Measurements from ENCODE around the gene SLMAP. TPM values are rescaled to one million over a fixed set of nuclear protein-coding genes. Genes with fewer than 3 reads are reported as not detected.

SLMAP gene
- total RNA-seq, 1 donor from 2014 or later, result 71.4 TPM

- Histone ChIP-seq H3K4me2 (ENCODE audit: low read length) (peak overlapping the region; percentile 32), H3K4me1 (ENCODE audit: insufficient read depth, low read length) (peaks cover 6% of the 10 kb centered on the region), H3K9me3 (ENCODE audit: insufficient read depth, low read depth, low read length) (no peaks in the 10 kb centered on the region), H3K27ac (ENCODE audit: low read depth, low read length) (no peak overlapping the region), H3K36me3 (ENCODE audit: insufficient read depth, low read length) (no peaks in the 10 kb centered on the region), H3K79me2 (ENCODE audit: insufficient read depth, low read length) (peaks cover 81% of the 10 kb centered on the region), H3K27me3 (ENCODE audit: insufficient read depth, low read length) (no peaks in the 10 kb centered on the region), H2AFZ (ENCODE audit: low read depth, low read length) (no peak overlapping the region), H4K20me1 (ENCODE audit: insufficient read depth, low read length) (peaks cover 55% of the 10 kb centered on the region), H3K4me3 (ENCODE audit: insufficient read depth, low read depth, low read length) (no peak overlapping the region), H3K9ac (ENCODE audit: low read length) (peak overlapping the region; percentile 13)
- peak; percentile 26 for DNase-seq (ENCODE audit: low read depth)
- no peak for TF ChIP-seq EZH2 (IDR thresholded peaks at IDR 0.05; ENCODE audit: insufficient read depth, low read length)
- TF ChIP-seq CTCF (IDR thresholded peaks at IDR 0.05; ENCODE audit: insufficient read depth, low read depth, low read length), result no peak
- Mint-ChIP-seq H3K36me3 (ENCODE audit: low read depth, unreplicated experiment) (no peaks in the 10 kb centered on the region), H3K4me1 (ENCODE audit: low read depth, unreplicated experiment) (peaks cover 20% of the 10 kb centered on the region), H3K9me3 (ENCODE audit: unreplicated experiment) (no peaks in the 10 kb centered on the region), H3K27ac (ENCODE audit: unreplicated experiment) (peak overlapping the region; percentile 75), H3K27me3 (ENCODE audit: low read depth, unreplicated experiment) (no peaks in the 10 kb centered on the region), H3K4me3 (ENCODE audit: unreplicated experiment) (no peak overlapping the region)
- no peak for FAIRE-seq
Observed at GRCh38 chr3:57793737-57794187, 37.7 kb downstream of the SLMAP start.

GRCh38 chr3:57794501-57794900 lies 38.4 kb downstream of the SLMAP start:
- no peaks in the 10 kb centered on the region for H3K36me3 Mint-ChIP-seq (ENCODE audit: low read depth, unreplicated experiment)
- no peak overlapping the region for H3K4me3 ChIP-seq (ENCODE audit: insufficient read depth, low read depth, low read length)
- H3K27ac ChIP-seq (ENCODE audit: low read depth, low read length), result no peak overlapping the region
- no peak for FAIRE-seq
- no peaks in the 10 kb centered on the region for H3K27me3 ChIP-seq (ENCODE audit: insufficient read depth, low read length)
- H3K9me3 ChIP-seq (ENCODE audit: insufficient read depth, low read depth, low read length), result no peaks in the 10 kb centered on the region
- peaks cover 52% of the 10 kb centered on the region for H4K20me1 ChIP-seq (ENCODE audit: insufficient read depth, low read length)
- no peak overlapping the region for H3K9ac ChIP-seq (ENCODE audit: low read length)
- no peaks in the 10 kb centered on the region for H3K9me3 Mint-ChIP-seq (ENCODE audit: unreplicated experiment)
- peaks cover 81% of the 10 kb centered on the region for H3K79me2 ChIP-seq (ENCODE audit: insufficient read depth, low read length)
- no peak overlapping the region for H2AFZ ChIP-seq (ENCODE audit: low read depth, low read length)
- no peaks in the 10 kb centered on the region for H3K36me3 ChIP-seq (ENCODE audit: insufficient read depth, low read length)
- H3K27ac Mint-ChIP-seq (ENCODE audit: unreplicated experiment), result no peak overlapping the region
- H3K4me2 ChIP-seq (ENCODE audit: low read length), result peak overlapping the region; percentile 32
- TF ChIP-seq CTCF (IDR thresholded peaks at IDR 0.05; ENCODE audit: insufficient read depth, low read depth, low read length) (no peak), EZH2 (IDR thresholded peaks at IDR 0.05; ENCODE audit: insufficient read depth, low read length) (no peak)
- peaks cover 23% of the 10 kb centered on the region for H3K4me1 Mint-ChIP-seq (ENCODE audit: low read depth, unreplicated experiment)
- no peak overlapping the region for H3K4me3 Mint-ChIP-seq (ENCODE audit: unreplicated experiment)
- no peak for DNase-seq (ENCODE audit: low read depth)
- no peaks in the 10 kb centered on the region for H3K27me3 Mint-ChIP-seq (ENCODE audit: low read depth, unreplicated experiment)
- peaks cover 6% of the 10 kb centered on the region for H3K4me1 ChIP-seq (ENCODE audit: insufficient read depth, low read length)

GRCh38 chr3:57794951-57795350 lies 38.8 kb downstream of the SLMAP start:
- no peak for FAIRE-seq
- TF ChIP-seq EZH2 (IDR thresholded peaks at IDR 0.05; ENCODE audit: insufficient read depth, low read length) (no peak), CTCF (IDR thresholded peaks at IDR 0.05; ENCODE audit: insufficient read depth, low read depth, low read length) (no peak)
- Mint-ChIP-seq H3K36me3 (ENCODE audit: low read depth, unreplicated experiment) (no peaks in the 10 kb centered on the region), H3K4me1 (ENCODE audit: low read depth, unreplicated experiment) (peaks cover 23% of the 10 kb centered on the region), H3K27me3 (ENCODE audit: low read depth, unreplicated experiment) (no peaks in the 10 kb centered on the region), H3K27ac (ENCODE audit: unreplicated experiment) (no peak overlapping the region), H3K9me3 (ENCODE audit: unreplicated experiment) (no peaks in the 10 kb centered on the region), H3K4me3 (ENCODE audit: unreplicated experiment) (no peak overlapping the region)
- DNase-seq (ENCODE audit: low read depth), result no peak
- no peaks in the 10 kb centered on the region for H3K27me3 ChIP-seq (ENCODE audit: insufficient read depth, low read length)
- H3K4me2 ChIP-seq (ENCODE audit: low read length), result no peak overlapping the region
- H3K4me1 ChIP-seq (ENCODE audit: insufficient read depth, low read length), result peaks cover 6% of the 10 kb centered on the region
- H3K4me3 ChIP-seq (ENCODE audit: insufficient read depth, low read depth, low read length), result no peak overlapping the region
- H3K79me2 ChIP-seq (ENCODE audit: insufficient read depth, low read length), result peaks cover 84% of the 10 kb centered on the region
- peaks cover 48% of the 10 kb centered on the region for H4K20me1 ChIP-seq (ENCODE audit: insufficient read depth, low read length)
- no peaks in the 10 kb centered on the region for H3K9me3 ChIP-seq (ENCODE audit: insufficient read depth, low read depth, low read length)
- no peak overlapping the region for H3K9ac ChIP-seq (ENCODE audit: low read length)
- no peak overlapping the region for H2AFZ ChIP-seq (ENCODE audit: low read depth, low read length)
- no peak overlapping the region for H3K27ac ChIP-seq (ENCODE audit: low read depth, low read length)
- no peaks in the 10 kb centered on the region for H3K36me3 ChIP-seq (ENCODE audit: insufficient read depth, low read length)
